HG03378 (cell line): ENCODE data around the gene PAX2.

ENCODE experiments used
- ATAC-seq: cut with Tn5 transposase; IDR thresholded peaks from one replicate; pipeline ENCODE4 v1.9.1; 2021; ENCODE audit warnings: mild to moderate bottlenecking, moderate library complexity; ENCODE audit not compliant: unreplicated experiment

The PAX2 gene

DNA sequence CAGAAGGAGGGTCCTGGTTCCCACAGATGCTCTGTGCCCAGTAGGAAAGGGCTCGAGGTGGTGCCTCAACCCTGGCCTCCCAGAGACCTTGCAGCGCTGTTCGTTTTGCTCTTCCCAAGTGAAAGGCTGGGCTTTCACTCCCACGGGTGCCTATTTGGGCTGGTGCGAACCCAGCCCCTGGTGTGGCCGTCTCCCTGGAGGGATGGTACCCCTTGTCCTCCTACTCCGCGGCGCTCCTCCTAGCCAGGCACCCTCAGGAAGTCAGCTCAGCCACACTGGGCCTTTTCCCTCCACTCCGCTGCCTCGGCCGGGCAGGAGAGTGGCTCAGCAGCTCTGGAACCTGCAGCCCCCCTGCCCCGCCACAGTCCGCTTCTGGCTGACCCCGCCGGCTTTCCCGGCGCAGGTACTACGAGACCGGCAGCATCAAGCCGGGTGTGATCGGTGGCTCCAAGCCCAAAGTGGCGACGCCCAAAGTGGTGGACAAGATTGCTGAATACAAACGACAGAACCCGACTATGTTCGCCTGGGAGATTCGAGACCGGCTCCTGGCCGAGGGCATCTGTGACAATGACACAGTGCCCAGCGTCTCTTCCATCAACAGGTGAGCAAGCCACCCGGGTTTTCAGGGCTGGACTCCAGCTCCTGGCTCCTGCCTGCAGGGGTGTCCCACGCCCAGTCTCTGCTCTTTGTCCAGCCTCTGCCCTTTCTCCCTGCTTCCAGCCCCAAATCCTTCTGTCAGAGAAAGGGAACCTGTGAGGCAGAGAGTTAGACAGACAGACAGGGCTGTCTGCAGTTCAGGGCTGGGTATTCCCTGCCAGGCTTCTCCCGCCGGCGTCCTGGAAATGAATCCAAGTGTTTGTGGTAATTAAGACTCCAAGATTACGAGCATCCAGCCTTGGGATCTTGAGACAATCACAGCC is 5.2 kb downstream of the PAX2 start:
- ATAC-seq: no peak

DNA sequence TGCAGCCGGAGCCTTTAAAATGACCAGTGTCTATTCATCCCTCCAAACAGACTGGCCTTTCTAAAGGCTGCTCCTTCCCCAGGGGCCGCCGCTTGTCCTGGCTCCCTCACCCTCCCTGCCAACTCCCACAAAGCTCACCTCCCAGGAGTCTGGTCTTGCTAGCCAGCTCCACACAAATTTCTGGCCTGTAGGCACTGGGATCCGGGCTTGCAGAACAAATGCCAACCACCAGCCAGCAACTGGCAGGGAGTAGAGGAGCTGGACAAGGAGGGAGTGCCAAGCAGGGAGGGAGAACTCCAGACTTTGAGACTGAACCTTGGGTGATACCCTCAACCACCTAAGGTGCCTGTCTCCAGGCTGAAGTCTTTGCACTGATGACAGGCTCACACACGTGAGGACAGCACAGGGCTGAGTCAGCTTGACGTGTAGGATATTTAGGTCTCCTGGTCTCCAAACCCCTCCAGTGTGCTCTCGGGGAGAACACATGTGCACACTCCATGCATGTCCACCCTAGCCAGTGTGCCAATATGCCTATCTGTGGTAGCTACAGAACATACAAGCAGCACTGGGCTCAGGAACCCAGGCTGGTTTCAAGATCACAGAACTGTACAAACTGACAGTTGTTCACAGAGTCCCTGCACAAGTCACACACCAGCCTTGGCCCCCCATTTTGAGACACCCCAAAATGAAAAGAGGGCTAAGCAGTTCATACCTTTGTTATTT is 6.0 kb downstream of the PAX2 start:
- no peak for ATAC-seq

GRCh38 chr10:100755821-100756220 is 10.4 kb downstream of the PAX2 start:
- ATAC-seq: no peak

DNA sequence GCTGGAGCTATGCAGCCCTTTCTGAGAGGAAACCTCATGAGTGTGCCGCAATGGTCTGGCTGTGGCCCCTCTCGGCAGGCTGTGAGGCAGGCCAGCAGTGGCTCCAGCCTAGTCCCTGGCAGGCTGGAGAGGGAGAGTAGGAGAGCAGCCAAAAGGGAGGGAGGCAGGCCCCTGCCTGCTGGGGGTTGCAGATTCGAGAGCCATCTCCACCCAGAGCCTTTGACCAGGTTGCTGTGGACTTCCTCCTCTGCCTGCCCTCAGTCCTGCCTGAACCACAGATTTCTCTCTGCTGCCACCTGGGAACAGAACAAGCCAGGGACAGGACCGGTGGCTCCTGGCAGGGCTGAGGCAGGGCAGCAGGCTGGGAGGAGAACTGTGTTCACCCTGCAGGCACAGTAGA is 13.9 kb downstream of the PAX2 start:
- ATAC-seq: no peak

DNA sequence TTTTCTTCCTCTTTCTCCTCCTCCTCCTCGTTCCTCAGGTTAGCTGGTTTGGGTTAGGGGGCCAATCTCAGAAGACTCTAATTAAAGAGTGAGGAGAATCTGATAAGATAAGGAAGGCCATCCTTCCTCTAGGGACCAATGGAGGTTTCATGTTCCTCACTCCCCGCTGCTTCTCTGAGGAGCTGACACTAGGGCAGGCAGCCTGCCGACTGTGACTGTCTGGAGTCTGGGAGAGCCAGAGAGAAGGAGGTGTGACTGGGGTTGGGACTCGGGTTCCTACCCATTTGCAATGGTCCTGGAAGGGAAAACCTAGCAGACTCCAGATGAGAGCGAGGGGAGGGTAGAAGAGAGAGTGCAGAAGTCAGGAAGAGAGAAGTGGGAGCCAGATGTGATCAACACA is 15.3 kb downstream of the PAX2 start:
- ATAC-seq: no peak

GRCh38 chr10:100761191-100761590 is 15.8 kb downstream of the PAX2 start:
- ATAC-seq: no peak

GRCh38 chr10:100763043-100763747 is 17.8 kb downstream of the PAX2 start:
- no peak for ATAC-seq

DNA sequence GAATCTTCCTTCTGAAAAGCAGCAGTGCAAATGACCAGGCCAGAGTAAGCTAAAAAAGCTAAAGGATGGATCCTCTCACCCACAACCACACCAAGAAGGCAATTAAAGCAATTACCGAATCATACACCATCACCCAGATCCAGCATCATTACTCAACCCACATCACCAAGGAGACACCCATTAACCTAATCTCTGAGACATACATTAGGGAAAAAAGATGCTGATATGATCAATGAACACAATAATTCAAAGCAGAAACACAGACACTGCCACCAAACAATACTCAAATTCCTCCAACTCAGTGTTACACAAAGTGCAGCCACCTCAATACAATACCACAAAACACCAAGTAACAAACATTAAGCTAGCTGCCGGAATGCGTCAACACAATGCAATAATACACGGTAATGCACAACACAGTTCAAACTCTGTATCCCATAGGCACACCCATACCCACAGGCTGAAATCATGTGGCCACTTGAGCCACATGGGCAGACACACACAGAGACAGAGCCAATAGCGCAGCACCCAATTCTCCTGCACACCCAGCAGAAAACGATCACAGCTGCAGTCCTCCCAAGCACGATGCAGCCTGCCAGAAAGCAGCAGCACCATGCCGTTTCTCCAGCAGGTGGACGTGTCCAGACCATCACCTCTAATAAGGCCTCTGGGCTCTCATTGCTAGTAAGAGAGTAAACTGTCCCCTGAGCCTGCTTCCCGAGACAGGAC is 21.5 kb downstream of the PAX2 start:
- ATAC-seq: no peak

- no peak for ATAC-seq
Observed at GRCh38 chr10:100767422-100767775, 22.0 kb downstream of the PAX2 start.

DNA sequence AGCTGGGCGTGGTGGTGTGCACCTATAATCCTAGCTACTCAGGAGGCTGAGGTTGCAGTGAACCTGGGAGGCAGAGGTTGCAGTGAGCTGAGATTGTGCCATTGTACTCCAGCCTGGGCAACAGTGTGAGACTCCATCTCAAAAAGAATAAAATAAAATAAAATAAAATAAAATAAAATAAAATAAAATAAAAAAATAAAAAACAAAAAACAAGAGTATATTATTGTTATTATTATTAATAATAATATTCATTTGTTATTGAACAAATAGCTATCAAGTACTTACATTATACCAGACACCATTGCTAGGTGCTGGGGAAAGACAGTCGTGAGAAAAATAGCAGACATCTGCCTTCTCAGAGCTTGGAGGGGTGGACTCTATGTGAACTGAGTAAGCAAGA is 24.1 kb downstream of the PAX2 start:
- no peak for ATAC-seq

DNA sequence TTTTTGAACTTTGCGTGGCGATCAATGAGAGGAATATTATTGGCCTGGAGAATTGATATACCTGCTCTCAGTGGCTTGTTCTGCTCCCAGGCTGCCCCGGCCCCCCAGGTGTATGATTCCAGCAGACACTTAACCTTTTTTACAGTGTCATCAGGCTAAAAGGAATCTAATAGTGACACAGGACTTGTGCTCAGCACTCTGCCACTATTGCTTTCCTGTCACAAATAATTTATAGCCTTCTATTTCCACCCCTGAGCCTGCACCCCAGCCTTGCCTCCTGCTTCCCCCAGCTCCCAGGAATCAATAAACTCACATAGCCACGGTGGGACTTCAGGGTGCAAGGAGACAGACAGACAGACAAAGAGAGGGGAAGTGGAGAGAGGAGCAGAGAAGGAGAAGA is 28.3 kb downstream of the PAX2 start:
- no peak for ATAC-seq

DNA sequence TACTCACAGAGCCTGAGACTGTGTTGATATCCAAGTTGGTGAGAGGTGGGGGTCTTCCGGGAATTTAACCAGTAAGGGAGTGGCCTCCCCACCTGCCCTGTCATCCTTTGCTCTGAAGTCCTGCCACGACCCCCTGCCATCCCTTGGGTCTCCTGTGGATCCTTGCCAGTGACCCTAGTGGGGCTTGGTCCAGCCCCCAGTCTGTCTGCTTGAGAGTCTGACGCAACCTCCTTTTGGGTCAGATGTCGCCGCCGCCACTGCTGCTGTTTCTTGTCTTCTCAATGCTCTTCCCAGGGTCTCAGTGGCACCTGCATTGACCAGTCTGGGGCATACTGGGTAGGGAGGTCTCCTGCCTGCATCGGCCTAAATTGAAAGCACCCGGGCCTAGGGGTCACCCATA is 28.8 kb downstream of the PAX2 start:
- ATAC-seq: no peak

DNA sequence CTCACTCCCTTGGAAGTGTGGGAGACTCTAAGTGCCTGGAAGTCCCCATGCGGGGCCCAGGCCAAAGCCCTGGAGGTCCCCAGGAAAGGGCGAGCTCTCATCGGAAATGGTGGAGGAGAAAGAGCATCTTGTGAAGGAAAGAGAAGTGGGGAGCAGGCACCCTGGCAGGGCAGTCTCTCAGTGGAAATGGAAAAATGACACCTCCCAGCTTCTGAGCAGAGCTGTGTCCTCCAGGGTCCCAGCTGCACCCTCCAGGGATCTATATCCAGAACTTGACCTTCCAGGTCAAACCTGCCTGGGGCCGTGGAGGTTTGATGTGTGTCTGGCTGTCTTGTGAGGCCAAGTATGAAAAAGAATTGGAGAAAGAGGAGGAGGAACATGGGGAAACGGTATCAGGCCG is 29.5 kb downstream of the PAX2 start:
- no peak for ATAC-seq

- ATAC-seq: no peak
Observed at GRCh38 chr10:100775386-100775785, 30.0 kb downstream of the PAX2 start.

DNA sequence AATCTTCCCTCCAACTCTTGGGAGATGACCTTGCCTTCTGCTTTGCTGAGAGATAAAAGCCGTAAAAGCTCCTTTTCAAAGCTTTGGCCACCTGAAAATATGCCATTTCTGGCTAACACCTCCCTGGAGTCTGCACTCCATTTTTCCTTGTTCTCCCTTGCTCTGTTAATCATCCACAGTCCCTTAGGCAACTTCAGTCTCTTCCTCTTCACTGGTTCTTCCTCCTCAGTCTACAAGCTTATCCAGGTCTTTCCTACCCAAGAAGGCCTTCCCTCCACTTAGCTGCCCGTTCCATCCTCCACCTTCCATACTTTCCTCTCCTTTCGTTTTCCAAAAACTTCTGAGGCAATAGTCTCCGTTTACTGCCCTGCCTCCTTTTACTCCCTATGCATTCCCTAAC is 30.5 kb downstream of the PAX2 start:
- ATAC-seq: no peak

GRCh38 chr10:100776671-100777070 is 31.3 kb downstream of the PAX2 start:
- no peak for ATAC-seq

GRCh38 chr10:100779329-100779728 is 33.9 kb downstream of the PAX2 start:
- ATAC-seq: no peak

- ATAC-seq: no peak
Observed at GRCh38 chr10:100780324-100780723, 34.9 kb downstream of the PAX2 start.

- ATAC-seq: no peak
Observed at GRCh38 chr10:100781145-100781665, 35.8 kb downstream of the PAX2 start.

GRCh38 chr10:100782461-100783244 is 37.3 kb downstream of the PAX2 start:
- no peak for ATAC-seq
